Measurements from ENCODE around the gene MTA3. TPM values are rescaled to one million over a fixed set of nuclear protein-coding genes. Genes with fewer than 3 reads are reported as not detected.

Gene MTA3
- total and polyA plus RNA-seq, 2 of the 8 experiments (the other 6 are each of a cell fraction or from before 2014, with no cell fraction given) = 125 to 184 TPM

- Histone ChIP-seq H4K20me1 (replicated peaks in 1 of 2; ENCODE audit: control insufficient read depth in 1 of 2, insufficient read depth in 2 of 2, low read length in 2 of 2) (no peaks in the 10 kb centered on the region), H3K9ac (replicated peaks in 1 of 4; ENCODE audit: extremely low read depth in 1 of 4, low read depth in 3 of 4, low read length in 3 of 4) (no peak overlapping the region), H3K56ac (replicated peaks; ENCODE audit: insufficient read length, low read depth, low read length) (no peak overlapping the region), H2BK120ac (replicated peaks; ENCODE audit: low read depth, low read length) (no peak overlapping the region), H2BK20ac (ENCODE audit: low read length) (no peak overlapping the region), H3K4ac (replicated peaks; ENCODE audit: insufficient read length, low read depth, low read length) (no peak overlapping the region), H3K27me3 (replicated peaks in 1 of 4; ENCODE audit: control insufficient read depth in 3 of 4, extremely low read depth in 1 of 4, insufficient read depth in 3 of 4, low read length in 3 of 4) (no peaks in the 10 kb centered on the region), H3K9me3 (ENCODE audit: insufficient read depth in 2 of 2, low read depth in 1 of 2, low read length in 1 of 2) (no peaks in the 10 kb centered on the region), H3K23me2 (ENCODE audit: low read depth, low read length) (no peaks in the 10 kb centered on the region), H3K18ac (ENCODE audit: extremely low read depth, low read length) (no peak overlapping the region), H3K27ac (ENCODE audit: low read depth, low read length) (no peak overlapping the region), H4K8ac (ENCODE audit: extremely low read depth, insufficient read depth, low read length) (no peak overlapping the region), H2AFZ (ENCODE audit: low read length) (no peak overlapping the region), H2AK5ac (ENCODE audit: low read depth, low read length) (no peak overlapping the region), H4K91ac (replicated peaks; ENCODE audit: insufficient read length, low read length) (no peak overlapping the region), H3K23ac (ENCODE audit: insufficient read length) (no peak overlapping the region), H2BK15ac (ENCODE audit: low read length) (no peak overlapping the region), H2BK12ac (ENCODE audit: low read depth, low read length) (no peak overlapping the region), H3K36me3 (ENCODE audit: control insufficient read depth in 2 of 4, insufficient read depth in 4 of 4, low read length in 3 of 4) (peaks cover 0 to 3% (median 0%) of the 10 kb centered on the region in 4 experiments; a peak in 1 of 8 replicates), H3K4me2 (ENCODE audit: insufficient read depth in 1 of 2, low read depth in 2 of 2, low read length in 2 of 2) (no peak overlapping the region), H3K79me1 (ENCODE audit: low read depth, low read length) (no peaks in the 10 kb centered on the region), H4K5ac (ENCODE audit: insufficient read length, low read depth, low read length) (no peak overlapping the region), H3K79me2 (ENCODE audit: control insufficient read depth in 1 of 2, insufficient read depth in 2 of 2, low read length in 2 of 2) (no peaks in the 10 kb centered on the region), H3K4me3 (ENCODE audit: extremely low read depth in 1 of 4, insufficient read depth in 2 of 4, low read depth in 3 of 4, low read length in 4 of 4) (no peak overlapping the region), H3K14ac (ENCODE audit: insufficient read length) (no peak overlapping the region), H3K4me1 (replicated peaks in 1 of 4; ENCODE audit: control insufficient read depth in 3 of 4, insufficient read depth in 4 of 4, low read length in 3 of 4) (no peaks in the 10 kb centered on the region), H2BK5ac (ENCODE audit: low read depth, low read length) (no peak overlapping the region)
- POLR2A ChIA-PET (ENCODE audit: partially characterized antibody) = interaction anchor here (0.7 to 1.3 kb wide), 2 partner anchors 12 to 39 kb away, joined by 3 read pairs; partner anchors contain the start of gene HAAO
- DNase-seq (ENCODE audit: low read depth in 1 of 2, low spot score in 2 of 2) (no peak), FAIRE-seq (no peak)
- TF ChIP-seq TEAD4 (IDR thresholded peaks at IDR 0.05; ENCODE audit: low read depth, low read length) = no peak
- TF ChIP-seq, protein P1, sequence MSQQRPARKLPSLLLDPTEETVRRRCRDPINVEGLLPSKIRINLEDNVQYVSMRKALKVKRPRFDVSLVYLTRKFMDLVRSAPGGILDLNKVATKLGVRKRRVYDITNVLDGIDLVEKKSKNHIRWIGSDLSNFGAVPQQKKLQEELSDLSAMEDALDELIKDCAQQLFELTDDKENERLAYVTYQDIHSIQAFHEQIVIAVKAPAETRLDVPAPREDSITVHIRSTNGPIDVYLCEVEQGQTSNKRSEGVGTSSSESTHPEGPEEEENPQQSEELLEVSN (IDR thresholded peaks at IDR 0.05) = no peak
- TF ChIP-seq CHD2 (IDR thresholded peaks at IDR 0.05; ENCODE audit: low read length) = no peak
- CTCF ChIA-PET (ENCODE audit: partially characterized antibody) = interaction anchor here (0.7 to 6.2 kb wide), 7 partner anchors 10 to 175 kb away, joined by 3 to 35 read pairs (median 3); no protein-coding TSS in a partner anchor
- WGBS, 2 experiments (ENCODE audit: extremely low coverage in 1 of 2, insufficient coverage in 1 of 2, insufficient read length in 1 of 2, insufficient replicate concordance in 2 of 2, low coverage in 1 of 2, low lambda C conversion rate in 2 of 2, missing lambda C conversion rate in 1 of 2) = 89% methylated on average over 24 of the region's 24 CpGs; no CpG with 5 or more reads in 1 of the 2 experiments
These were observed 184.7 kb downstream of the MTA3 start for GRCh38 chr2:42752816-42753813.

All from H1 (cell line).